ENCODE results near the gene ZDHHC16.
"Not testable (repeated sequence)": the region's sequence is repeated elsewhere in the genome, so short reads cannot be mapped to it uniquely, and the experiment has no call there.

The ZDHHC16 gene

GRCh38 chr10:97434557-97434956 is 11.4 kb upstream of the ZDHHC16 start:
- no peak for DNase-seq (ENCODE audit: low read depth)

DNA sequence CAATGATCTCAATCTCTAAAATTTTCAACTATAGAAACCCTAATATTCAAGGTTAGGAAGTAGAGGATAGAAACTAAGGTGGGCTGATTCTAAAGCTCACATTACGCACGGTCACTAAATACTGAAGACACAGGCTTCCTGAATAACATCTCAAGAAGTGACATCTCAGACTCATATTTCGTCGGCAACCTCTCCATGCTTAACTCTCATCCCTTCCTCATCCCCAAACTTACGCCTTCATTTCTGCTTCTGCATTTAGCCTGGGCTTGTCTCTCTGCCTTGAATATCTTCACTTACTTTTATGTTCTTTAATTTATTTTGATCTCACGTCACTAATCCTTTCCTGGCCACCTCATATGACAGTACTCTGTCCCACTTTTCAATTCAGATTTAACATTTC is 10.8 kb upstream of the ZDHHC16 start:
- DNase-seq (ENCODE audit: low read depth) = no peak

DNA sequence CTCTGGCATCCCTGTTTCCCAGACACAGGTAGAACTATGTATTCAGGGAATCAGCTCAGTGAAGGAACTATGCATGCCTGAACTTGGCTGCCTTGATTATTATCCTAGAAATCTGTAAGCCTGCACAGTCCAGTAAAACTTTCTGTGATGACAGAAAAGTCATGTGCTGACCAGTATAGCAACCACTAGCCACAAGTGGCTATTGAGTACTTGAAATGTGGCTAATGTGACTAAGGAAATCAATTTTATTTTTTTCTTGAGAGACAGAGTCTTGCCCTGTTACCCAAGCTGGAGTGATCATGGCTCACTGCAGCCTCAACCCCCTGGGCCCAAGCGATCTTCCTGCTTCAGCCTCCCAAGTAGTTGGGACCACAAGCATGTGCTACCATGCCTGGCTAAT is 3.7 kb upstream of the ZDHHC16 start:
- no peak for DNase-seq (ENCODE audit: low read depth)

DNA sequence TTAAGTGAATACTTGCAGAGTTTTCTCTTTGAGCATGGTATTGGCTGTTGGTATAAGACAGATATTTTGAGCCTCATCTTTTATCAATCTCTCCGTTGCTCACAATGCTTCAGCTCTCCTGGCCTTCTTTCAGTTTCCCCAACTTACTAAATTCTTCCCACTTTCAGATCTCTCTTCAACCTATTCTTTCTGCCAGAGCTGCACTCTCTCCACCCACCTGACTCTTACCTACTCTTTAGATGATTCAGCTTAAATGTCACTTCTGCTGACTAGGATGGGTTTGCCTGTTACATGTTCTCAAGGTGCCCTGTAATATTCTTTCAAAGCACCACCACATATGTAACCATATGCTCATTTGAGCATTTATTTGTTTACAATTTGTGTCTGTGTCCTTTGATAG is 1.8 kb upstream of the ZDHHC16 start:
- no peak for DNase-seq (ENCODE audit: low read depth)

- no peak for DNase-seq (ENCODE audit: low read depth)
Observed at GRCh38 chr10:97445357-97445721, 636 bp upstream of the ZDHHC16 start.

- DNase-seq (ENCODE audit: low read depth) = no peak
Observed at GRCh38 chr10:97450828-97451227, 4.9 kb downstream of the ZDHHC16 start.

DNA sequence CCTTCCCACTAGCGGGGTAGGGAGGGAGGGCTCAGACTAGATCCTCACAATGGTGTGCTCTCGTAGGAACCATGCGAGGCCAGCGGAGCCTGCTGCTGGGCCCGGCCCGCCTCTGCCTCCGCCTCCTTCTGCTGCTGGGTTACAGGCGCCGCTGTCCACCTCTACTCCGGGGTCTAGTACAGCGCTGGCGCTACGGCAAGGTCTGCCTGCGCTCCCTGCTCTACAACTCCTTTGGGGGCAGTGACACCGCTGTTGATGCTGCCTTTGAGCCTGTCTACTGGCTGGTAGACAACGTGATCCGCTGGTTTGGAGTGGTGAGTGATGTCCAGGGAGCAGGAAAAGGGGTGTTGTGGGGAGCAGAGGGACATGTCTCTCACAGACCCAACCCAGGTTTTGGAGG is 5.6 kb downstream of the ZDHHC16 start:
- DNase-seq (ENCODE audit: low read depth) = no peak

DNA sequence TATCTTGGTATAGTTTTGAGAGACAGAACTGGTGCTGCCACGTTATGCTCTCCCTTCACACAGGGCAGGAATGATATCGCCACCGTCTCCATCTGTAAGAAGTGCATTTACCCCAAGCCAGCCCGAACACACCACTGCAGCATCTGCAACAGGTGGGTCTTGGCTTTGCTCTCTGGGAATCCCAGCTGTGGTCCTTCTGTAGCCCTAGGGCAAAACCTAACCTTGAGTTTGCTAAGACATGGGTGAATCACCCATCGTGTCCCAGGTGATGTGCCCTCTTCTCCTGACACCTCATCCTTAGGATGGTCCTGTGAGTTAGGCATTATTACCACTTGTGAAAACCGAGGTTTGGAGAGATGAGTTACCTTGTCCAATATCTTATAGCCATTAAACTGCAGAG is 6.4 kb downstream of the ZDHHC16 start:
- no peak for DNase-seq (ENCODE audit: low read depth)

DNA sequence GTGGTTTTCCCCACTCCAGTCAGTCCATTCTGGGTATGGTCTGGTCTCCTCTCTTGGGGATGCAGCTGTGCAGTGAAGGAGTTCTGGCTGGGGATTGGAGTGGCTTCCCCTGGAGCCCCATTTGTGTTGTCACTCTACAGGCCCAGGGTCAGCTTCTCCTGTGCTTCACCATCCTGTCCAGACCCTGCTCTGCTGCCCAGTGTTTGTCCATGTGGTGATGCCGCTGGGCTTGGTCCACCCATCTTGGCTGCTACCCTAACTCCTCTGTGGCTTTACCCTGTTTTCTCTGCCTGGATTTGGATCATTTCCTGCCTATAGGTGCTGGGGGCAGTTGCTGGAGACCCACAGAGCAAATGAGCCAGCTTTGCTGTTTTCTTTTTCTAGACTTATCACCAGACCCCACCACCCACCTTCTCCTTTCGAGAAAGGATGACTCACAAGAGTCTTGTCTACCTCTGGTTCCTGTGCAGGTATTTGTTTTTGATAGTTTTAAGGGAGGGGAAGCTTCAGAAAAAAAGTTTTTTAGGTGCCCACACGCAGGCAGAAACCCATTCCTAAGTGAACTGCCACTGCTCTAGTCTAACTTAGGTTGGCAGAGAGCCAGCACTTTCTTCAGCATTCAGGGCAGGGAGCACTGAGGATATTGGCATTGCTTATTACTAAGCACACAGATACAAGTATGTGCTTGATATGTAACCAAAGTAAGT is 8.5 kb downstream of the ZDHHC16 start:
- DNase-seq (ENCODE audit: low read depth) = no peak

GRCh38 chr10:97456034-97456685 is 10.2 kb downstream of the ZDHHC16 start:
- DNase-seq (ENCODE audit: low read depth) = no peak

DNA sequence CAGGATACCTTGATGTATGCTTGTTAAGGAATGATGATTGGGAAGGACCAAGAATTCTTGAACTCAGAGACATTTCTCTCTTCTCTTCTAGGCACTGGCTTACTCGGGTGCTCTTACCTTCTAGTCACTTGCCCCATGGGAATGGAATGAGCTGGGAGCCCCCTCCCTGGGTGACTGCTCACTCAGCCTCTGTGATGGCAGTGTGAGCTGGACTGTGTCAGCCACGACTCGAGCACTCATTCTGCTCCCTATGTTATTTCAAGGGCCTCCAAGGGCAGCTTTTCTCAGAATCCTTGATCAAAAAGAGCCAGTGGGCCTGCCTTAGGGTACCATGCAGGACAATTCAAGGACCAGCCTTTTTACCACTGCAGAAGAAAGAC is 10.7 kb downstream of the ZDHHC16 start:
- DNase-seq (ENCODE audit: low read depth) = no peak

DNA sequence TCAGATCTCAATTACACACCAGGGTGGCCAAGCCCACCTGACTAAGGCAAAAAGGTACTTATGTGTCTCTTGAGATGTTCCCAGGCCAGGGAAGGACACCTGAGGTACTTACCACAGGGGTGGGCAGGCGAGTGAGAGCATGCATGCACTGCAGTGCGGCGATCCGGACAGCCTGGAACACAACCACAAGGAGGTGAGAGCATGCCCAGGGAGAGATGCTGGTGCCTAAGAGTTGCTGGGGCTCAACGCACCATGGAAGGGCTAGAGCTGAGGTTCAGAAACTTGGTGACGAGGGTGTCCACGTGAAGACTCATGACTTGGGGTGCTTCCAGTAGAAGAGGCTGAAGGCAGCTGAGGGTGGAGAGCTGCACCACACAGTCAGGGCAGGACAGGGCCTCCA is 13.1 kb downstream of the ZDHHC16 start:
- DNase-seq (ENCODE audit: low read depth) = no peak

DNA sequence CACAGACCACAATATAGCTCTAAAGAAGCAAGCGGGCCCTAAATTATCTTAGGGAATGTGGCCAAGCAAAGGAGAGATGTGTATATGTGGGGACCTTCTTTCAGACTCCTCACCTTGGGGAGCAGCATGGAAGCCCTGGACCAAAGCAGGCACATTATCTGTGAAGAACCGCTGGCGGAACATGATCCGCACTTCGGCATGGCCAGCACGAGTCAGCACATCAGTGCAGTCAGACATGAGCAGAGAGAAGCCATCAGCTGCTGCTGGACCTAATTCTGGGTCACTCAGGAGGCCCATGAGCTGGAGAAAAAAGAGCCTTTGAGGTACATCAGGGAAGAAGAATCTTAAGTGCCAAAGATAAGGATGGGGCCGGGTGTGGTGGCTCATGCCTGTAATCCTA is 14.0 kb downstream of the ZDHHC16 start:
- no peak for DNase-seq (ENCODE audit: low read depth)

- no peak for DNase-seq (ENCODE audit: low read depth)
Observed at GRCh38 chr10:97462309-97462708, 16.3 kb downstream of the ZDHHC16 start.

DNA sequence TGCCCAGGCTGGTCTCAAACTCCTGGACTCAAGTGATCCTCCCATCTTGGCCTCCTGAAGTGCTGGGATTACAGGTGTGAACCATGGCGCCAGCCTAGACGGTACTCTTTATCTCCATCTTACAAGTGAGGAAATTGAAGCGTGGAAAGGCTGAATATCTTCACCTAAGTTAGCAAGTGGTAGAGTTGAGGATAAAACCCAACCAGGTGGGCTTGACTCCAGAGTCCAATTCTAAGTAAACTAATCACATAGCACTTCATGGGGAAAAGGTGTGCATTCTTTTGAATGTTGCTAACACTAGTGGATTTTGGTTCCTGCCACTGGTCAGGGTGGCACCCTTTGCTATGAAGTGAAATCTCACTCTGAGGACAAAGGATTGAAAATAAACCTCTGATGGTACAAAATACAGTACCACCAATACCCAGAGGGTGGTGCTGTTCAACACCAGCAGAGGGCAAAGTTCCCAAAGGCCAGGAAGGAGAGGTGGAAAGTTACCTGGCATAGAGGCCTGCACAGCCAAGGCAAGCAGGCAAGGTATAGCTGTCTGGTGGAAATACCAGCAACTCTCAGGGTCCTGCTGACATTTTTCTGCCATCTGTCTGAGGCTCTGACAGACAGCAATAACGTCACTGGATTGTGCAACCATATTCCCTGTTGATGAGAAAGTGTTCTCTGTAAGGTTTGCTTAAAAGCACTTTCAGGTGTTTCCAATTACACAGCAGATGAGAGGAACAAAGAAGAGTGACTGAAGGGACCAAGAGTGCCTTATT is 17.6 kb downstream of the ZDHHC16 start:
- DNase-seq (ENCODE audit: low read depth) = no peak

DNA sequence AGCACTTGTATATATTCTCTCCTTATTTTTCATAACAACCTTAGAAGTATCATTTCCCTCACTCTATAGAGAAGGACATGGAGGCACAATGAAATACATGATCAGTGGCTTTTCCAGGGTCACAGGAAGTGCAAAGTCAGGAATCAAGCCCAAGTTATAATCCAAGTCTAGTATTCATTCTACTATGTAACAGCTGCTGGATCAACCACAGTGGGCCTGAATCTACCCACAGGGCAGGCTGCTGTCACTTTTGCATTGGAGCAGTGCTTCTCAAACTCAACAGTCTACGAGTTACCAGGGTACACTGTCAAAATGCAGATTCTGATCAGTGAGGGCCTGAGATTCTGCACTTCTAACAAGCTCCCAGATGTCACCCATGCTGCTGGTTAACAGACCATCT is 18.3 kb downstream of the ZDHHC16 start:
- DNase-seq (ENCODE audit: low read depth) = no peak

DNA sequence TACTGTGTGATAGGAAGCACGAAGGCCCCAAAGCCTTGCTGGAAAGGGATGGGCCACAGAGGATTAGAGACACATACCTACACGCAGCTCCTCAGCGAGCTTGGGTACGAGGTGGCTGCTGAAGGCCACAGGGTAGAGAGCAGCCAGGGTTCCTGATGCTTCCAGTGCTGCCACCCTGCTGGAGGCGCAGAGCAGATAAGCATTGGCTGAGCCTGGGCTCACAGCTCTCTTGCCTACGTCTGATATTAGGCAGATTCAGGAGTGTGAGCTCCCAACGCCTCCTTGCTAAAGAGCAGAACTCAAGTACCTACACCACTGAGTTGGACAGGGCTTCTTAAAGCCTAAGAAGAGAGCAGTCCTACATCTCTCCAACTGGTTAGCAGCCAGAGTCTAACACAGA is 20.0 kb downstream of the ZDHHC16 start:
- no peak for DNase-seq (ENCODE audit: low read depth)

- DNase-seq (ENCODE audit: low read depth) = no peak
Observed at GRCh38 chr10:97466755-97467154, 20.8 kb downstream of the ZDHHC16 start.

GRCh38 chr10:97468162-97468561 is 22.2 kb downstream of the ZDHHC16 start:
- no peak for DNase-seq (ENCODE audit: low read depth)

GRCh38 chr10:97468781-97469180 is 22.8 kb downstream of the ZDHHC16 start:
- not testable (repeated sequence) for DNase-seq (ENCODE audit: low read depth)

DNA sequence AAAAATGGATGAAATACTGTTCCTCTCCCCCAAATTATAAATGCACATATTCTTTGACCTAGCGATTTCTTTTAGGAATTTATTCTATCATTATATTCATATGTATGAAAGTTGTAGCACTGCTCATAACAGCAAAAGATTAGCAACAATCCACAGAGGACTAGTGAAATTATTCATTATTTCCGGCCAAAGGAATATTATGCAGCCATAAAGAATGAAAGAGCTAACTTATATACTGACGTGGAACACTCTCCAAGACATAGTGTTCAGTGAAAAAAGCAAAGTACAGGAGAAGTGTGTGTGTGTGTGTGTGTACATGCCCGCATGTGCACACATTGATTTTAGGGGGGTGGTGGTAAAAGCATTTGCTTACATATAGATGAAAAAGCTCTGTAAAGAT is 28.9 kb downstream of the ZDHHC16 start:
- DNase-seq (ENCODE audit: low read depth) = no peak

- no peak for DNase-seq (ENCODE audit: low read depth)
Observed at GRCh38 chr10:97475936-97476594, 30.1 kb downstream of the ZDHHC16 start.

GRCh38 chr10:97479410-97479809 is 33.4 kb downstream of the ZDHHC16 start:
- not testable (repeated sequence) for DNase-seq (ENCODE audit: low read depth)

Data from stimulated activated CD8-positive, alpha-beta memory T cell treated with anti-CD3 and anti-CD28 coated beads, Interleukin-7, amount 100 ng/mL, for 24 hours (primary cell).